GM18517 (cell line): ENCODE data around the gene GPC5.
"Not testable (repeated sequence)": the region's sequence is repeated elsewhere in the genome, so short reads cannot be mapped to it uniquely, and the experiment has no call there.

Source experiments
- ATAC-seq: cut with Tn5 transposase; IDR thresholded peaks from one replicate; pipeline ENCODE4 v1.9.1; 2021; ENCODE audit warnings: mild to moderate bottlenecking, moderate library complexity; ENCODE audit not compliant: unreplicated experiment

GPC5 gene

GRCh38 chr13:91398413-91399188 is at the start of gene GPC5:
Gene GPC5 (plus strand): TSS chr13:91398621.
- ATAC-seq: peak; percentile 93

- ATAC-seq: peak; percentile 46
Measured at GRCh38 chr13:91348906-91349435, 49.5 kb upstream of the GPC5 start.

GRCh38 chr13:91349992-91350911 is 48.2 kb upstream of the GPC5 start:
- no peak for ATAC-seq

GRCh38 chr13:91351123-91351522 is 47.3 kb upstream of the GPC5 start:
- no peak for ATAC-seq

- no peak for ATAC-seq
Measured at GRCh38 chr13:91351980-91352379, 46.4 kb upstream of the GPC5 start.

GRCh38 chr13:91352891-91353290 is 45.5 kb upstream of the GPC5 start:
- not testable (repeated sequence) for ATAC-seq

- no peak for ATAC-seq
Measured at GRCh38 chr13:91353494-91353893, 44.9 kb upstream of the GPC5 start.

GRCh38 chr13:91355099-91355825 is 43.2 kb upstream of the GPC5 start:
- ATAC-seq: no peak

GRCh38 chr13:91355826-91356710 is 42.4 kb upstream of the GPC5 start:
- ATAC-seq: no peak

- no peak for ATAC-seq
Measured at GRCh38 chr13:91356919-91357612, 41.4 kb upstream of the GPC5 start.

- ATAC-seq: no peak
Measured at GRCh38 chr13:91357613-91358386, 40.6 kb upstream of the GPC5 start.

- ATAC-seq: no peak
Measured at GRCh38 chr13:91358387-91358782, 40.0 kb upstream of the GPC5 start.

GRCh38 chr13:91359111-91359510 is 39.3 kb upstream of the GPC5 start:
- ATAC-seq: no peak

GRCh38 chr13:91359631-91360030 is 38.8 kb upstream of the GPC5 start:
- no peak for ATAC-seq

- no peak for ATAC-seq
Measured at GRCh38 chr13:91360246-91360751, 38.1 kb upstream of the GPC5 start.

- no peak for ATAC-seq
Measured at GRCh38 chr13:91361755-91362271, 36.6 kb upstream of the GPC5 start.

GRCh38 chr13:91362908-91363307 is 35.5 kb upstream of the GPC5 start:
- no peak for ATAC-seq

- no peak for ATAC-seq
Measured at GRCh38 chr13:91368101-91368500, 30.3 kb upstream of the GPC5 start.
